H1 (cell line): ENCODE results near the gene FRY. TPM values are rescaled to one million over a fixed set of nuclear protein-coding genes. Genes with fewer than 3 reads are reported as not detected.

Experiments
- CTCF ChIA-PET: fragments of 300-600 bp; sonication (Branson Sonifier 250); formaldehyde crosslinking; loops from one replicate; lab custom pipeline; 2021; ENCODE audit not compliant: partially characterized antibody; lab: Charles Lee
- POLR2A ChIA-PET: fragments of 300-600 bp; sonication (Branson Sonifier 250); formaldehyde crosslinking; loops from one replicate; lab custom pipeline; 2021; ENCODE audit warnings: inconsistent platforms; ENCODE audit not compliant: partially characterized antibody; lab: Charles Lee
- DNase-seq, 2 experiments: peaks; one replicate each; pipeline versions ENCODE4 v3.0.0 to v3.0.0-alpha.2; 2010 to 2022; ENCODE audit warnings: low spot score in 2 of 2, low read depth in 1 of 2, mixed read lengths in 1 of 2
- FAIRE-seq: peaks from 2 replicates; lab custom pipeline; 2011; peaks lifted over from hg19 to GRCh38; lab: Jason Lieb, UNC
- H2AFZ ChIP-seq: 2 replicates; pipeline ENCODE4 v1.8.1; 2012; ENCODE audit warnings: low read length, inconsistent platforms
- H2AK5ac ChIP-seq: 2 replicates; pipeline ENCODE4 v1.6.1; 2013; ENCODE audit warnings: low read depth, low read length
- H2BK120ac ChIP-seq: replicated peaks from 2 replicates; pipeline ENCODE3; 2013; ENCODE audit warnings: low read depth, low read length, inconsistent platforms
- H2BK12ac ChIP-seq: 2 replicates; pipeline ENCODE4 v1.6.1; 2013; ENCODE audit warnings: low read depth, low read length
- H2BK15ac ChIP-seq: 2 replicates; pipeline ENCODE4 v1.6.1; 2013; ENCODE audit warnings: low read length
- H2BK20ac ChIP-seq: 2 replicates; pipeline ENCODE4 v1.6.1; 2013; ENCODE audit warnings: low read length
- H2BK5ac ChIP-seq: 2 replicates; pipeline ENCODE4 v1.6.1; 2013; ENCODE audit warnings: low read depth, low read length
- H3K14ac ChIP-seq: 2 replicates; pipeline ENCODE4 v1.6.1; 2013; ENCODE audit warnings: inconsistent platforms; ENCODE audit not compliant: insufficient read length
- H3K18ac ChIP-seq: 2 replicates; pipeline ENCODE4 v1.6.1; 2013; ENCODE audit warnings: low read length; ENCODE audit errors: extremely low read depth
- H3K23ac ChIP-seq: 2 replicates; pipeline ENCODE4 v1.6.1; 2013; ENCODE audit warnings: inconsistent platforms; ENCODE audit not compliant: insufficient read length
- H3K23me2 ChIP-seq: 2 replicates; pipeline ENCODE4 v1.6.1; 2013; ENCODE audit warnings: low read depth, low read length
- H3K27ac ChIP-seq: 2 replicates; pipeline ENCODE4 v1.6.1; 2011; ENCODE audit warnings: low read depth, low read length, inconsistent platforms
- H3K27me3 ChIP-seq, 4 experiments: replicated peaks in 1 of 4; 1 replicate in 1 of 4; 2 replicates in 3 of 4; pipeline versions ENCODE4 v1.6.1 to v1.8.1; 2011 to 2013; ENCODE audit warnings: low read length in 3 of 4, mild to moderate bottlenecking in 3 of 4, inconsistent platforms in 2 of 4, mixed read lengths in 2 of 4, moderate library complexity in 1 of 4; ENCODE audit not compliant: control insufficient read depth in 3 of 4, insufficient read depth in 3 of 4; ENCODE audit errors: extremely low read depth in 1 of 4
- H3K36me3 ChIP-seq, 4 experiments: 2 replicates each; pipeline versions ENCODE4 v1.6.1 to v1.8.1; 2011 to 2013; ENCODE audit warnings: mild to moderate bottlenecking in 4 of 4, low read length in 3 of 4, moderate library complexity in 2 of 4, control low read depth in 1 of 4, inconsistent platforms in 1 of 4; ENCODE audit not compliant: insufficient read depth in 4 of 4, control insufficient read depth in 2 of 4
- H3K4ac ChIP-seq: replicated peaks from 2 replicates; pipeline ENCODE3; 2013; ENCODE audit warnings: low read length, low read depth, mixed read lengths, inconsistent platforms; ENCODE audit not compliant: insufficient read length
- H3K4me1 ChIP-seq, 4 experiments: replicated peaks in 1 of 4; 1 replicate in 1 of 4; 2 replicates in 3 of 4; pipeline versions ENCODE4 v1.6.1 to v1.8.1; 2011 to 2013; ENCODE audit warnings: low read length in 3 of 4, inconsistent platforms in 2 of 4, mixed read lengths in 1 of 4; ENCODE audit not compliant: insufficient read depth in 4 of 4, control insufficient read depth in 3 of 4
- H3K4me2 ChIP-seq, 2 experiments: 2 replicates each; pipeline versions ENCODE4 v1.6.1 to v1.8.1; 2011 to 2013; ENCODE audit warnings: low read depth in 2 of 2, low read length in 2 of 2, control low read depth in 1 of 2, inconsistent platforms in 1 of 2, mild to moderate bottlenecking in 1 of 2; ENCODE audit not compliant: insufficient read depth in 1 of 2
- H3K4me3 ChIP-seq, 4 experiments: fragments of 200-600, 300-600 bp in 1 of 4; sonication (generic), shearing (Covaris generic), sonication (Bioruptor Twin) in 1 of 4; 2 replicates each; pipeline versions ENCODE4 v1.5.1 to v1.8.1; 2011 to 2016; ENCODE audit warnings: low read length in 4 of 4, low read depth in 3 of 4, control low read depth in 2 of 4, inconsistent platforms in 2 of 4, mild to moderate bottlenecking in 2 of 4, mixed read lengths in 1 of 4, moderate library complexity in 1 of 4; ENCODE audit not compliant: insufficient read depth in 2 of 4; ENCODE audit errors: extremely low read depth in 1 of 4
- H3K56ac ChIP-seq: replicated peaks from 2 replicates; pipeline ENCODE3; 2013; ENCODE audit warnings: low read depth, mild to moderate bottlenecking, mixed read lengths, low read length, inconsistent platforms; ENCODE audit not compliant: insufficient read length
- H3K79me1 ChIP-seq: 2 replicates; pipeline ENCODE4 v1.6.1; 2013; ENCODE audit warnings: low read depth, low read length, control low read depth
- H3K79me2 ChIP-seq, 2 experiments: 2 replicates each; pipeline versions ENCODE4 v1.6.1 to v1.8.1; 2012 to 2013; ENCODE audit warnings: low read length in 2 of 2, mild to moderate bottlenecking in 2 of 2, inconsistent platforms in 1 of 2; ENCODE audit not compliant: insufficient read depth in 2 of 2, control insufficient read depth in 1 of 2
- H3K9ac ChIP-seq, 4 experiments: replicated peaks in 1 of 4; 1 replicate in 1 of 4; 2 replicates in 3 of 4; pipeline versions ENCODE4 v1.6.1 to v1.8.1; 2011 to 2013; ENCODE audit warnings: low read depth in 3 of 4, low read length in 3 of 4, control low read depth in 2 of 4, mild to moderate bottlenecking in 2 of 4, moderate library complexity in 2 of 4, inconsistent platforms in 1 of 4; ENCODE audit errors: extremely low read depth in 1 of 4
- H3K9me3 ChIP-seq, 2 experiments: 2 replicates each; pipeline versions ENCODE4 v1.6.1 to v1.8.1; 2012 to 2013; ENCODE audit warnings: mild to moderate bottlenecking in 2 of 2, moderate library complexity in 2 of 2, control low read depth in 1 of 2, inconsistent platforms in 1 of 2, low read depth in 1 of 2, low read length in 1 of 2, mixed read lengths in 1 of 2; ENCODE audit not compliant: insufficient read depth in 2 of 2
- H4K20me1 ChIP-seq, 2 experiments: replicated peaks in 1 of 2; 2 replicates each; pipeline versions ENCODE3 to v1.8.1; 2011 to 2013; ENCODE audit warnings: inconsistent platforms in 2 of 2, low read length in 2 of 2, mild to moderate bottlenecking in 1 of 2; ENCODE audit not compliant: insufficient read depth in 2 of 2, control insufficient read depth in 1 of 2
- H4K5ac ChIP-seq: 2 replicates; pipeline ENCODE4 v1.6.1; 2013; ENCODE audit warnings: low read length, low read depth, mixed read lengths, inconsistent platforms; ENCODE audit not compliant: insufficient read length
- H4K8ac ChIP-seq: 2 replicates; pipeline ENCODE4 v1.8.0; 2013; ENCODE audit warnings: mild to moderate bottlenecking, moderate library complexity, low read length, inconsistent platforms; ENCODE audit not compliant: insufficient read depth; ENCODE audit errors: extremely low read depth
- H4K91ac ChIP-seq: replicated peaks from 2 replicates; pipeline ENCODE3; 2013; ENCODE audit warnings: low read length, mixed read lengths, inconsistent platforms; ENCODE audit not compliant: insufficient read length
- BACH1 ChIP-seq: IDR thresholded peaks from 2 replicates; pipeline ENCODE4 v1.6.1; 2012; ENCODE audit warnings: low read length, improper control_type of control experiment
- CBX8 ChIP-seq: fragments of 300-800, 300-1000 bp; sonication (generic); IDR thresholded peaks from 2 replicates; pipeline ENCODE4 v1.7.1; 2016; ENCODE audit warnings: low read depth, low read length, borderline replicate concordance
- CTBP2 ChIP-seq: IDR thresholded peaks from 2 replicates; pipeline ENCODE4 v1.7.0; 2011; ENCODE audit warnings: borderline replicate concordance, mild to moderate bottlenecking, moderate library complexity, mixed read lengths, low read length; ENCODE audit not compliant: insufficient read depth, insufficient read length
- EP300 ChIP-seq, 2 experiments: IDR thresholded peaks; 1 replicate in 1 of 2; 2 replicates in 1 of 2; pipeline ENCODE4 v1.6.1; 2011 to 2012; ENCODE audit warnings: low read depth in 2 of 2, low read length in 2 of 2, mild to moderate bottlenecking in 2 of 2, borderline replicate concordance in 1 of 2, inconsistent platforms in 1 of 2, moderate library complexity in 1 of 2
- FOSL1 ChIP-seq: IDR thresholded peaks from 2 replicates; pipeline ENCODE4 v1.6.1; 2011; ENCODE audit warnings: mild to moderate bottlenecking, low read depth, low read length, moderate library complexity; ENCODE audit not compliant: insufficient read depth
- NRF1 ChIP-seq: IDR thresholded peaks from 2 replicates; pipeline ENCODE4 v1.6.1; 2011; ENCODE audit warnings: mild to moderate bottlenecking, low read depth, low read length, improper control_type of control experiment
- SP4 ChIP-seq: IDR thresholded peaks from 2 replicates; pipeline ENCODE4 v1.6.1; 2012; ENCODE audit warnings: low read length, inconsistent platforms
- SRF ChIP-seq: IDR thresholded peaks from 2 replicates; pipeline ENCODE4 v1.6.1; 2011; ENCODE audit warnings: mild to moderate bottlenecking, low read depth, low read length, moderate library complexity
- TCF12 ChIP-seq: IDR thresholded peaks from 2 replicates; pipeline ENCODE4 v1.6.1; 2011; ENCODE audit warnings: low read depth, mild to moderate bottlenecking, low read length
- ZNF274 ChIP-seq: IDR thresholded peaks from 2 replicates; pipeline ENCODE4 v1.7.0; 2012; ENCODE audit warnings: low read length, borderline replicate concordance; ENCODE audit errors: extremely low read depth
- polyA plus RNA-seq, 7 experiments: library from polyadenylated mRNA; depleted of rRNA in 3 of 7; stranded (reverse) in 5 of 7; unstranded in 2 of 7; fragments of >200 nt in 5 of 7; fragments of 200-250 nt in 2 of 7; gene quantifications; 1 replicate in 5 of 7; 2 replicates in 1 of 7; 4 replicates in 1 of 7; pipeline versions ENCODE4 v1.2.1 to v1.2.3, GENCODE V29; 2011 to 2013; ENCODE audit warnings: missing spikeins in 2 of 7, mixed read lengths in 2 of 7
- total RNA-seq: library from RNA; stranded (reverse); fragmentation: NEBNext Ultra II Directional; extraction: Animal tissue kit (Norgen Biotek cat#: 25700); gene quantifications from 2 replicates; pipeline ENCODE4 v1.2.1, GENCODE V29; 2021
- TF ChIP-seq, protein P1 (sequence below): IDR thresholded peaks from 2 replicates; pipeline ENCODE4 v1.6.1; 2011; ENCODE audit warnings: low read length, improper control_type of control experiment
- TF ChIP-seq, protein P2 (sequence below): IDR thresholded peaks from 2 replicates; pipeline ENCODE4 v1.6.1; 2012; ENCODE audit warnings: inconsistent platforms

Gene FRY
- total and polyA plus RNA-seq, 2 of the 8 experiments (the other 6 are each of a cell fraction or from before 2014, with no cell fraction given): 4.3 to 9.2 TPM

DNA sequence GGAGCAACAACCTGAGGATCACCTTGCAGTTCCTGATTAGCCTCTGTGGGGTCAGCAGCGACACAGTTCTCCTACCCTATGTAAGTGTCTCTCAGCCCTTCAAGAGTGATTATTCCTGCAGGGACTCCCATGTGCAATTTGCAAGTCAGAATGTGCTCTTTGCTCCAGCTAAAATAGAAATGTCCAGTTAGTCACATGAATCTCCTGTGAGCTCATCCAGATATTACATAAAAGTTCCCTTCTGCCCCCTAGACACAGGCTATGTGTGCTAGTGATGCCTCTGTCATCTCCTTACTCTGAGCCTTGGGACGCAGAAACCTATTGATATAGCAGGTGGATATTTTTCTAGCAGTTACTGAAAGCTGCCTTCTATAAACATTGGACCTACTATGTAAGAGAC, 178.1 kb downstream of the FRY start (continued):
- TF ChIP-seq TCF12: no peak

DNA sequence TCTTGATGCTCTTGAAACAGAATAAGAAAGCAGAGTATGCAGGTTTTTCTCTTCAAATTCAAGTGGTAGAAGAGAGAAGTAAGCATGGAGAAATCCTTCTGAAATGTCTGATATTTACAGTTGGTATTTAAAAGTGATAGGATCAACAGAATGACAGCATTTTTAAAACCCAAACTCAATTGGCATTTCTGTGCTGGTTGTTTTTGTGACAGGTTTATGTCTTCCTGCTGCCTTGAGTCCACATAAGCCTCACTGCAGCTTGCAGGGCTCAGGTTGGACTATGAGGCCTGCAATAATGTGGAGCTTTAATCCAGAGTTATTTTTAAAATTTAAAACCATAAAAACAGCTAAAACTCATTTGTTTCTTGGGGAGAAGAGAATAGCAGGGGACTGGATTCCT, 178.5 kb downstream of the FRY start:
- Histone ChIP-seq H2BK15ac (no peak overlapping the region), H3K4ac (no peak overlapping the region), H2BK12ac (no peak overlapping the region), H3K27me3 (no peaks in the 10 kb centered on the region), H3K56ac (no peak overlapping the region), H3K27ac (no peak overlapping the region), H3K9ac (no peak overlapping the region), H3K79me2 (no peaks in the 10 kb centered on the region), H3K18ac (no peak overlapping the region), H3K4me3 (no peak overlapping the region), H3K14ac (no peak overlapping the region), H3K4me2 (no peak overlapping the region), H2BK120ac (no peak overlapping the region), H2AFZ (no peak overlapping the region), H2BK5ac (no peak overlapping the region), H4K8ac (no peak overlapping the region), H4K91ac (no peak overlapping the region), H3K4me1 (0 out of 7 replicates have a peak, but pooled peaks cover 0 to 2% (median 0%) of the 10 kb centered on the region in 4 experiments), H3K23me2 (no peaks in the 10 kb centered on the region), H3K23ac (no peak overlapping the region), H4K20me1 (no peaks in the 10 kb centered on the region), H2BK20ac (no peak overlapping the region), H3K36me3 (peaks cover 0 to 5% (median 1%) of the 10 kb centered on the region in 4 experiments; a peak in 3 of 8 replicates), H4K5ac (no peak overlapping the region), H3K79me1 (no peaks in the 10 kb centered on the region), H2AK5ac (no peak overlapping the region), H3K9me3 (no peaks in the 10 kb centered on the region)
- FAIRE-seq (no peak), DNase-seq (no peak)
- ChIA-PET CTCF (interaction anchor here (1.1 to 1.5 kb wide), 2 partner anchors 10 to 45 kb away, joined by 4 to 5 read pairs; no protein-coding TSS in a partner anchor), POLR2A (no interaction called here)
- TF ChIP-seq ZNF274: no peak
- TF ChIP-seq, protein P1, sequence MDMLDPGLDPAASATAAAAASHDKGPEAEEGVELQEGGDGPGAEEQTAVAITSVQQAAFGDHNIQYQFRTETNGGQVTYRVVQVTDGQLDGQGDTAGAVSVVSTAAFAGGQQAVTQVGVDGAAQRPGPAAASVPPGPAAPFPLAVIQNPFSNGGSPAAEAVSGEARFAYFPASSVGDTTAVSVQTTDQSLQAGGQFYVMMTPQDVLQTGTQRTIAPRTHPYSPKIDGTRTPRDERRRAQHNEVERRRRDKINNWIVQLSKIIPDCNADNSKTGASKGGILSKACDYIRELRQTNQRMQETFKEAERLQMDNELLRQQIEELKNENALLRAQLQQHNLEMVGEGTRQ: no peak
- TF ChIP-seq, protein P2, sequence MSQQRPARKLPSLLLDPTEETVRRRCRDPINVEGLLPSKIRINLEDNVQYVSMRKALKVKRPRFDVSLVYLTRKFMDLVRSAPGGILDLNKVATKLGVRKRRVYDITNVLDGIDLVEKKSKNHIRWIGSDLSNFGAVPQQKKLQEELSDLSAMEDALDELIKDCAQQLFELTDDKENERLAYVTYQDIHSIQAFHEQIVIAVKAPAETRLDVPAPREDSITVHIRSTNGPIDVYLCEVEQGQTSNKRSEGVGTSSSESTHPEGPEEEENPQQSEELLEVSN: no peak
- TF ChIP-seq FOSL1: no peak
- TF ChIP-seq CBX8: no peak
- TF ChIP-seq SRF: no peak
- TF ChIP-seq BACH1: no peak
- TF ChIP-seq NRF1: no peak
- TF ChIP-seq SP4: no peak
- TF ChIP-seq EP300 (IDR thresholded peaks at IDR 0.05; ENCODE audit: borderline replicate concordance in 1 of 2, low read depth in 2 of 2, low read length in 2 of 2): no peak
- TF ChIP-seq CTBP2: no peak
